A673 (cell line): ENCODE results near the gene SELP. TPM values are rescaled to one million over a fixed set of nuclear protein-coding genes. Genes with fewer than 3 reads are reported as not detected.

Experiments used
- BruUV-seq: library from RNA; stranded (reverse); fragments of 400-500 nt; replicated peaks from 2 replicates; lab custom pipeline; 2021; lab: Mats Ljungman, UMichigan
- CTCF ChIA-PET: fragments of 300-600 bp; sonication (Branson Sonifier 250); formaldehyde crosslinking; loops from one replicate; lab custom pipeline; 2022; ENCODE audit warnings: antibody characterized with exemption; lab: Charles Lee
- POLR2A ChIA-PET: fragments of 300-600 bp; sonication (Branson Sonifier 250); formaldehyde crosslinking; loops from one replicate; lab custom pipeline; 2022; ENCODE audit warnings: antibody characterized with exemption; ENCODE audit not compliant: low non-redundant PET; lab: Charles Lee
- DNase-seq: peaks from one replicate; pipeline ENCODE4 v3.0.0-alpha.2; 2015; ENCODE audit warnings: low spot score
- H3K27ac ChIP-seq: fragments of 200-600 bp; sonication (generic); 2 replicates; pipeline ENCODE4 v1.5.1; 2016; ENCODE audit warnings: mixed run types, low read depth, mild to moderate bottlenecking, mixed read lengths, antibody characterized with exemption, low read length; ENCODE audit not compliant: poor library complexity, severe bottlenecking
- H3K27me3 ChIP-seq: fragments of 200-600 bp; sonication (generic); replicated peaks from 2 replicates; pipeline ENCODE4 v1.6.1; 2017; ENCODE audit warnings: mixed run types, low read depth, mild to moderate bottlenecking, mixed read lengths, antibody characterized with exemption, low read length; ENCODE audit not compliant: insufficient read depth, poor library complexity
- H3K36me3 ChIP-seq: fragments of 200-600 bp; sonication (generic); 2 replicates; pipeline ENCODE4 v1.6.1; 2016; ENCODE audit warnings: mixed run types, mild to moderate bottlenecking, mixed read lengths, antibody characterized with exemption, low read length; ENCODE audit not compliant: insufficient read depth, poor library complexity, severe bottlenecking
- H3K4me1 ChIP-seq: fragments of 200-600 bp; sonication (generic); 2 replicates; pipeline ENCODE4 v1.6.1; 2017; ENCODE audit warnings: mixed run types, mild to moderate bottlenecking, mixed read lengths, antibody characterized with exemption, low read length; ENCODE audit not compliant: insufficient read depth, poor library complexity, severe bottlenecking
- H3K4me3 ChIP-seq: fragments of 200-600 bp; sonication (generic); 2 replicates; pipeline ENCODE4 v1.5.1; 2016; ENCODE audit warnings: low read depth, mixed run types, mild to moderate bottlenecking, mixed read lengths, low read length; ENCODE audit not compliant: poor library complexity, severe bottlenecking
- H3K9me3 ChIP-seq: fragments of 200-600 bp; sonication (generic); 2 replicates; pipeline ENCODE4 v1.6.1; 2016; ENCODE audit warnings: mixed run types, low read depth, mild to moderate bottlenecking, mixed read lengths, antibody characterized with exemption, low read length; ENCODE audit not compliant: poor library complexity, severe bottlenecking
- CTCF ChIP-seq: fragments of 300-800, 200-600 bp; sonication (generic); conservative IDR thresholded peaks from 2 replicates; pipeline ENCODE4 v1.5.1; 2017; ENCODE audit warnings: low read depth, mild to moderate bottlenecking, antibody characterized with exemption, low read length, moderate library complexity, mixed read lengths
- EZH2 ChIP-seq: fragments of 200-600 bp; sonication (generic); IDR thresholded peaks from 2 replicates; pipeline ENCODE4 v1.6.1; 2017; ENCODE audit warnings: borderline replicate concordance, low read depth, mild to moderate bottlenecking, mixed read lengths, antibody characterized with exemption, low read length; ENCODE audit not compliant: poor library complexity, severe bottlenecking
- intact Hi-C: fragments of 100-400 bp; cut with micrococcal nuclease; formaldehyde crosslinking; loops from one replicate; pipeline ENCODE4 v1.10.0; 2022; ENCODE audit not compliant: unreplicated experiment
- total RNA-seq: library from RNA; stranded (reverse); gene quantifications from 2 replicates; pipeline ENCODE4 v1.2.3, GENCODE V29; 2021

The SELP gene
- total RNA-seq, 1 experiment from 2014 or later: not detected

- Histone ChIP-seq H3K36me3 (no peaks in the 10 kb centered on the region), H3K4me3 (no peak overlapping the region), H3K4me1 (no peaks in the 10 kb centered on the region), H3K27ac (no peak overlapping the region), H3K9me3 (no peaks in the 10 kb centered on the region), H3K27me3 (peaks cover 78% of the 10 kb centered on the region)
- TF ChIP-seq EZH2: no peak
- no peak for TF ChIP-seq CTCF
- no peak for DNase-seq
- ChIA-PET CTCF (no interaction called here), POLR2A (no interaction called here)
- intact Hi-C loops: no loop called here
- no TSS peak for BruUV-seq
Observed at GRCh38 chr1:169594391-169594790, 35.5 kb downstream of the SELP start.

- CTCF ChIA-PET: no interaction called here
Observed at GRCh38 chr1:169590932-169591331, 39.0 kb downstream of the SELP start.

GRCh38 chr1:169588785-169589485 is 41.0 kb downstream of the SELP start:
- BruUV-seq: no TSS peak
- Histone ChIP-seq H3K9me3 (no peaks in the 10 kb centered on the region), H3K27ac (no peak overlapping the region), H3K27me3 (peaks cover 70% of the 10 kb centered on the region), H3K4me3 (no peak overlapping the region), H3K4me1 (no peaks in the 10 kb centered on the region), H3K36me3 (no peaks in the 10 kb centered on the region)
- ChIA-PET POLR2A (no interaction called here), CTCF (no interaction called here)
- intact Hi-C loops: no loop called here
- TF ChIP-seq EZH2: no peak
- DNase-seq: no peak

More at GRCh38 chr1:169590932-169591331, 39.0 kb downstream of the SELP start:
- no TSS peak for BruUV-seq
- no peak overlapping the region for H3K27ac ChIP-seq
- POLR2A ChIA-PET: no interaction called here
- H3K4me3 ChIP-seq: no peak overlapping the region
- H3K27me3 ChIP-seq: peaks cover 65% of the 10 kb centered on the region
- no peaks in the 10 kb centered on the region for H3K36me3 ChIP-seq
- DNase-seq: no peak
- H3K9me3 ChIP-seq: no peaks in the 10 kb centered on the region
- intact Hi-C loops: no loop called here
- no peaks in the 10 kb centered on the region for H3K4me1 ChIP-seq
- TF ChIP-seq EZH2 (no peak), CTCF (no peak)

GRCh38 chr1:169588112-169588511 is 41.8 kb downstream of the SELP start:
- Histone ChIP-seq H3K36me3 (no peaks in the 10 kb centered on the region), H3K4me3 (no peak overlapping the region), H3K27ac (no peak overlapping the region), H3K4me1 (no peaks in the 10 kb centered on the region), H3K9me3 (no peaks in the 10 kb centered on the region), H3K27me3 (peaks cover 71% of the 10 kb centered on the region)
- ChIA-PET POLR2A (no interaction called here), CTCF (no interaction called here)
- intact Hi-C loops: no loop called here
- TF ChIP-seq EZH2: no peak
- TF ChIP-seq CTCF: no peak
- no TSS peak for BruUV-seq
- no peak for DNase-seq
